HUDEP-2 (cell line): ENCODE results near the gene CXADR.

Source experiments
- DNase-seq, 76 experiments: peaks; one replicate each; lab custom pipeline; 2025; ENCODE audit not compliant: unreplicated experiment in 76 of 76; lab: John Stamatoyannopoulos, UW

Gene CXADR

GRCh38 chr21:17585875-17586450 is 73.1 kb downstream of the CXADR start:
- DNase-seq: peak in 26 of 76 experiments; percentile 10 to 52 (median 34)

DNA sequence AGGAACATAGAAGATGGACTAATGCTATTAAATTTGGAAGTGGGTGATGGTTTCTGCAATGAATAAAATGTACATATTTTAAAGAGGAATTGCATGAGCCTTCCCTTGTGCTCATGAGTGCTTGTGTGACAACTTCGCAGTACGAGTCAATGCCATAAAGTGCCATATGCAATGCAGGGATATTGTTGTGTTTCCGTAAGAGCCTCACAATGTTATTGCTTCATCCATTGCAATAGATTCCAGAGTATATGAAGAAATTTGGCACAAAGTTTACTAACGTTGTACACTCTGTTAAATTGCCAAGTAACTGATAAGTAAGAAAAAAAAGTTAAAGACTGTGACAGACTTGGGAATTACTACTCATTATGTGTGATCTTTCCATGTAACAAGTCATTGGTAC is 77.6 kb downstream of the CXADR start:
- DNase-seq: no peak

DNA sequence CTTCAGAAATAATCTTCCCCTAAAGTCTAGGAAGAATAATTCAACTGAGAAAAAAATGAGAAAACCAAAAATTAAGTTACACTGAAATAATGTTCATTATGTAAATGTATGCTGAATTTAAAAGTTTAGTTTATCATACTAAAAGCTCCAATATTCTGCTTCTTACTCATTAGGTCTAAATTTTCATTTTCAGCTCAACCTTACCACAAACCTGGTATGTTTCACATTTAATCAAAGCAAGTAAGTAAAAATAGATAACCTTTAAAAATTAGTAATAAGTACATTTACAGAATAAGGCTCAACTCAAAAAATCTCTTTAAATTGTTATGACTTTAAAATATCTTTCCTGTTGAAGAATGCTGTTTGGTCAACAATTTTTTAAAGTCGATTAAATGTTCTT is 84.8 kb downstream of the CXADR start:
- DNase-seq: no peak

GRCh38 chr21:17598437-17598836 is 85.6 kb downstream of the CXADR start:
- DNase-seq: no peak

DNA sequence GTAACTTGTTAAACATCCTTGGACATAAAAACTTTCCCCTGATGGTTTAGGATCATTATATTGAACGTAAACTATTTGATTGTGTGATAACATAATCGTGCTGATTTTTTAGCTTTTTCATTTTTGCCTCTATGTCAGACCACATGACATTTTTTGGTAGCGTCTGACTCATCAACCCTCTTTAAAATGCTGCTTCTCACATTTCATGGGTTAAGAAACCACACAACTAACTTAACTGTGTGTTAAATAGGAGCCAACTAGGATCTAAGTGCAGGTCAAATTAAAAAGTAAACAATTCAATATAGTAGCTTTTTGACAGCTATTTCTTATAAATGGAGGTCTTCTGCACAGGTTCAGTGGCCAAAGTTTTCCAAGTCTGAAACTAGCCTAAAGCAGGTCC is 90.0 kb downstream of the CXADR start:
- DNase-seq: no peak

DNA sequence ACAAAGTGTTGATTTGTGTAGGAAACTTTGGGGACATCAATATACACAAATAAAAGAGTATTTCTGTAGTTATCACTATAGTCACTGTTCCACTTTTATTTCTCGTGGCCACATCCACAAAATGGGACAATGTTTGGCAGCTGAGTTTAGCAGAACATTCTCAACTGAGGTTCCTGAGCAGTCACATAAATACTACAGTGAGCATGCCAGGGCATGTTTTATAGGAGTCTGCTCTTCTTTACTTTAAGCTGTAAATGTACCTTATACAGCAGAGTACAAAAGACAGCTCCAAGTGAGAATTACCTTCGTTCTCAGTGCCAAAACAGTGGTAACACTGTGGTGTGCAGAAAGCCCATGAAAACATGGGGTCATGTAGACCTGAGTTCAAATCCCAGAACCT is 94.8 kb downstream of the CXADR start:
- DNase-seq: no peak

GRCh38 chr21:17609681-17610080 is 96.8 kb downstream of the CXADR start:
- DNase-seq: no peak

DNA sequence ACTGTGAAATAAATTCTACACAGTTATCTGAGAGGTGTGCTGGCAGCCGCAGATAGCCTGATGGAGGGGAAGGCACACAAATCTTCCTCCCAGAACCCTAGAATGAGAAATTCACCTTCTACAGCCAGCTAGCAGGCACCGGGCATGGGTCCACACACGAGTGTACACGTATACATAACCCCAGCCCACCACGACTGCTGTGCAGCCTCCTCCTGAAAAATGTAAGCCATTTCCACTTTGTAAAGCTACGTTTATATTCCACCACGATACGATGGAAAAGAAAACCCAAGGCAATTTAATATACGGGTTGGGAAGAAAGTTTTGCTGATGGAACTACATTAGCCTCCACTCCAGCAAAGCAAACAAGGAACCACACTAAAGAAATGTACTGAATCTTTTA is 98.1 kb downstream of the CXADR start:
- peak in 11 of 76 experiments; percentile 3 to 41 (median 11) for DNase-seq

DNA sequence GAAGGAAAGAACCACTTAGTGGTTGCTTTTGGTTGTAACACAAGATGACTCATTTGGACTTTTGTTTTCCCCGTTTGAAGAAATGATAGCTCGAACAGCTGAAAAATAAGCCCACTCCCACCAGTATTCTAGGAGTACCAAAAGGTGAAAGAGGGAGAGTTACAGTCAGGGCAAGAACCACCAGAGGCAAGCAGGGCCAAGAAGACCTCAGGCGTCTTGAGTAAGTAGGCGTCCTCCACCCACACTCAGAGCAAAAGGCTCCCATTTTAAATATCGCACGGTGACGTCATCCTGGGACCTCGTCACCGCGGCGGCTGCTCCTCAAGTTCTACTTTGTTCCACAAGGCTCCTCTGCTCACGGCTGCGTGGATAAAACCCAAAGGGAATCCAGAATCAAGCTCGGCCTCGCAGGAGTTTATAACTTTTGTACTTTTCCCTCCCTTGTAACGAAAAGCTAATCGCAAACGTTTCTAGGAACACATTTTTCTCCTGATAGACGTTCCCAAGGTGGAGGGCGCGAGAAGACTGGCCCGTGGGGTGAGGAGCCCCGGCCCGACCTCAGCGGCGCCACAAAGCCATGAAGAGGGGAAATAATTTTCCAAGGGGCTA is 98.7 kb downstream of the CXADR start:
- DNase-seq: peak in 73 of 76 experiments; percentile 38 to 88 (median 73)

DNA sequence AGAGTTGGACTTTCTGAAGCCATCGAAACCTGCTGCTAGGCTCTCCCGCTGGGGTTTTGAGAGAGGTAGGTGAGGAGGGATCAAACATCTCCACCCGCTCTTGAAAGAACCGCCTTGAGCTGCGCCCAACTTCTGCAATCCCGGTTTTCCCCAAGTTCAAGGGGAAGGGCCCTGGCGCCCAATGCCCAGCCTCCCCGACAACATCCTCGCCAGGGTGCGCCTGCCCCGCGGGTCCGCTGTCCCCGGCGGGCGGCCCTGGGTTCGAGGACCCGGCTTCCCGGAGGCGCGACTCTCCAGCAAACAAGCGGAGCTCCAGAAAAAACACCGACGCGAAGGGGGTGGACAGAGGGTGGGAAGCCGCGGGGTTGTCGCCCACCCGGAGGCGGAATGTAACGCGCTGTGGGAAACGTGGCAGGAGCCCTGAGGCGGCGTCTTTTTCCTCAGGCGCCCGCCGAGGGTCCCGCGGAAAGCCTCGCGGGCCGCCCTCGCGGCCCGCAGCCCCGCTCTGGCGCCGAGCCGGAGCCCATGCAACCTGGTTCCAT is 99.3 kb downstream of the CXADR start:
- peak in 14 of 76 experiments; percentile 10 to 71 (median 42) for DNase-seq

- peak in 72 of 76 experiments; percentile 15 to 88 (median 76) for DNase-seq
Measured at GRCh38 chr21:17612565-17613241, 99.9 kb downstream of the CXADR start, which contains the start of gene BTG3. Gene BTG3, minus strand, starts transcription at chr21:17612901. Its CDS starts 3,757 bp downstream, at chr21:17609144.

- DNase-seq: peak in 13 of 76 experiments; percentile 10 to 69 (median 19)
Measured at GRCh38 chr21:17613242-17613676, 100.4 kb downstream of the CXADR start.

DNA sequence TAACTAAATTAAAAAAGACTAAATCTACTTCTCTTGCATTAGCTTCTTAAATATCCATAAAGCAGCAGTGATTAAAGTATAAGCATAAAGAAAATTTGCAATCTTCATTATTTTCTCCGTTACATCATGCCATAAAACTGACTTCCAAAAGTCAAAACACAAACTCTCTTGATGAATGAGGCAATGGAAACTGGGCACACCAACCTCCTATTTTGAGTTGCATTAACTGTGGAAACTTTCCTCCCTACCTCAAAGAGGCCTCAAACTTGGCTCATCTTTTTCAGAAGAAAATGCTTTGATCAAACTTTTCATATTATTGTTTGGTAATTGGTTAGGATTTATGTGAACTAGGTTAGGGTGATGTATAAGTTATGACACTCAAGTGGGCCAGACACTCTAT is 104.0 kb downstream of the CXADR start:
- DNase-seq: no peak

DNA sequence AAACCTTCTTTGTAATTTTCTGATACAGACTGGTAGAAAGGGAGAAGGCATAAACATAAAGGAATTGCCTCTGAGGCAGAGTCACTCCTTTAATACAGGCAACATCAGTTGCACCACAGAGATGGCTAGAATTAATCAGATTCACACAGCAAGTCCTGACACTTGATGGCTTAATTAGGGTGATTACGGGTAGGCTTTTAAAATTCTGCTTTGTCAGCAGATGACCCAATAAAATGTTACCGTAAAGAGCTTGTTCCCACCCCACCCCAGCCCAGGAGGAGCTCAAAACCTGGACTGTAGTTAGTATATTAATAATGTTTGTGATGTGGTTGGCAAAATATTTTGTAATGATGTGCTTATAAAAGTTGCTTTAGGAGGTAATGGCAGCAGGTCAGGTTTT is 109.2 kb downstream of the CXADR start:
- DNase-seq: no peak

DNA sequence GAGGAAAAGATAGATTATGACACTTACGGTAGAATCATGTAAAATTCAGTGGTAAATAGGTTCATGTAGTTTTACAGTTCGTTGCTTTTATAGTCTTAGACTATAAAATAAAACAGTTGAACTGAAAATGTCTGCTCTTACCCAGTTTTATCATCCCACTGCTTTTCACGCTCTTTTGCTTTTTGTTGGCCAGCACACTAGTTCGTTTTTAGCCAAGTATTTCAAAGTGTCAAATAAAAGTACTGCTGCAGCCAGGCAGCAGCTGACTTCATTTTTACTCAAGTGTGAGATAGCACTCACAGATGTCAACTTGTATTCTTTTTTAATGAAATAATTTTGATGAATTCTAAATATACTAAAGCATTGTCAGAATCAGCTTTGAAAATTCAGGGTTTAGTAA is 118.4 kb downstream of the CXADR start:
- DNase-seq: no peak

DNA sequence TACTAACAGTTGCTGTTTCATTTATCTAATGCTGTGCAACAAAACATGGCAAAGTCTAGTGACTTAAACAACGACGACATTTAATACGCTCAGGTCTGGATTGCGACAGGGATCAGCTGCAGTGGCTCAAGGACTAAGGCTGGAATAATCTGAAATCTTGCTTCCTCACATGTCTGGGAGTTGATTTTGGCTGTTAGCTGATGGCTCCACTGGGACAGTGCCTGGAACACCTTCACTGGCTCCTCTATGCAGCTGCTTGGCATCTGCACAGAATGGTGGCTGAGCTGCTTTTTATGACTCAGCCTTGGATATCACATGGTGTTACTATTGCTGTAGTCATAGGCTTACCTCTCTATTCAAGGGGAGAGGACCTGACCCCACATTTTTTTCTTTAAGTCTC is 123.9 kb downstream of the CXADR start:
- no peak for DNase-seq

DNA sequence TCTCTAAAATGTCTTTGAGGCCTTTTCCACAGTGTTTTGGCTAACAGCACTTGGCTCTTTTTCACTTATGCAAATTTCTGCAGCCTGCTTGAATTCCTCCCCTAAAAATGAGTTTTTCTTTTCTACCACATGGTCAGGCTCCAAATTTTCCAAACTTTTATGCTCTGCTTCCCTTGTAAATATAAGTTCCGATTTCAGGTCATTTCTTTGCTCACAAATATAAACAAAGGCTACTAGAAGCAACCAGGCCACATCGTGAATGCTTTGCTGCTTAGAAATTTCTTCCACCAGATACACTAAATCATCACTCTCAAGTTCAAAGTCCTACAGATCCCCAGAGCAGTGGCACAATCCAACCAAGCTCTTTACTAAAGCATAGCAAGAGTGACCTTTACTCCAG is 128.0 kb downstream of the CXADR start:
- no peak for DNase-seq
